HG02973 (cell line): ENCODE measurements around the gene SLC16A10.
"Not testable (repeated sequence)": the region's sequence is repeated elsewhere in the genome, so short reads cannot be mapped to it uniquely, and the experiment has no call there.

Experiments used
- ATAC-seq: cut with Tn5 transposase; IDR thresholded peaks from one replicate; pipeline ENCODE4 v1.9.1; 2021; ENCODE audit warnings: moderate library complexity; ENCODE audit not compliant: unreplicated experiment

The SLC16A10 gene

DNA sequence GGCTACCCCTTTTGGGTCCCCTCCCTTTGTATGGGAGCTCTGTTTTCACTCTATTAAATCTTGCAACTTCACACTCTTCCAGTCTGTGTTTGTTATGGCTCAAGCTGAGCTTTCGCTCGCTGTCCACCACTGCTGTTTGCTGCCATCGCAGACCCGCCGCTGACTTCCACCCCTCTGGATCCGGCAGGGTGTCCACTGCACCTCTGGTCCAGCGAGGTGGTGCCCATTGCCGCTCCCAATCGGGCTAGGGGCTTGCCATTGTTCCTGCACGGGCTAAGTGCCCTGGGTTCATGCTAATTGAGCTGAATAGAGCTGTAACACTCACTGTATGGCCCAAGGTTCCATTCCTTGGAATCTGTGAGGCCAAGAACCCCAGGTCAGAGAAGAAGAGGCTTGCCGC, 43.7 kb downstream of the SLC16A10 start:
- ATAC-seq = not testable (repeated sequence)

DNA sequence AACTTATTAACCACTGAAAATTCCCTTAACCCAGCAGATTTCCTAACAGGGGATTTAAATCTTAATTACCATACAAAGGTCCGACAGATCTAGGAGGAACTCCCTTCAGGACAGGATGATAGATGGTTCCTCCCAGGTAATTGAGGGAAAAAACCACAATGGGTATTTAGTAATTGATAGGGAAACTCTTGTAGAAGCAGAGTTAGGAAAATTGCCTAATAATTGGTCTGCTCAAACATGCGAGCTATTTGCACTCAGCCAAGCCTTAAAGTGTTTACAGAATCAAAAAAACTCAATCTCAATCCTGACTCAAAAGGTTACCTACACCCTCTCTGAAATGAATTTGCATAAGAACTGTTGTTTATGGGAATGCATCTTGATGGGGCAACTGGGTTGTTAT, 45.4 kb downstream of the SLC16A10 start:
- ATAC-seq = not testable (repeated sequence)

DNA sequence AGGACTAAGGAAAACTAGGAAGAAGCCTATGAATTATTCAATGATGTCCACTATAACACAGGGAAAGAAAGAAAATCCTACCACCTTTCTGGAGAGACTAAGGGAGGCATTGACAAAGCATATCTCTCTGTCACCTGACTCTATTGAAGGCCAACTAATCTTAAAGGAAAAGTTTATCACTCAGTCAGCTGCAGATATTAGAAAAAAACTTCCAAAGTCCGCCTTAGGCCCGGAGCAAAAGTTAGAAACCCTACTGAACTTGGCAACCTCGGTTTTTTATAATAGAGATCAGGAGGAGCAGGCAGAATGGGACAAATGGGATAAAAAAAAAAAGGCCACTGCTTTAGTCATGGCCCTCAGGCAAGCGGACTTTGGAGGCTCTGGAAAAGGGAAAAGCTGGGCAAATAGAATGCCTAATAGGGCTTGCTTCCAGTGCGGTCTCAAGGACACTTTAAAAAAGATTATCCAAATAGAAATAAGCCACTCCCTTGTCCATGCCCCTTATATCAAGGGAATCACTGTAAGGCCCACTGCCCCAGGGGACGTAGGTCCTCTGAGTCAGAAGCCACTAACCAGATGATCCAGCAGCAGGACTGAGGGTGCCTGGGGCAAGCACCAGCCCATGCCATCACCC, 47.0 kb downstream of the SLC16A10 start:
- not testable (repeated sequence) for ATAC-seq

GRCh38 chr6:111137489-111138093, 50.3 kb downstream of the SLC16A10 start:
- ATAC-seq = not testable (repeated sequence)

DNA sequence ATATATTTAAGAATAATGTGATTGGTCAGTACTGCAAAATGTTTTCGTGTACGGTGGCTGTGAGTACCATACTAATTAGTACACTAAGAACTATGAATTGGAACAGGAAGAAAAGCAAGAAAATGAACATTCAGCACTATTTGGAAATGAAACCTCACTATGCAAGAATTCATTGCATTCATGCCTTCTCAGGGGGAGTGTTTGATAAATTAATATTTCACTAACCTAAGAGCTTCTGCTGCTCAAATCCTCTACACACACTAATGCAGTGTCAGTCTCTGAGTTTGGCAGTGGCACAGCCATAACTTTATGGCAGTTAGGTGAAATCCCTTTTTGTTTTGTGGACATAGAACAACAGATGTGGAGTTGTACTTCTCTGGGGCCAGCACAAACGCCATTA, 60.1 kb downstream of the SLC16A10 start:
- ATAC-seq = no peak

- no peak for ATAC-seq
Measured at GRCh38 chr6:111148110-111148509, 60.8 kb downstream of the SLC16A10 start.

DNA sequence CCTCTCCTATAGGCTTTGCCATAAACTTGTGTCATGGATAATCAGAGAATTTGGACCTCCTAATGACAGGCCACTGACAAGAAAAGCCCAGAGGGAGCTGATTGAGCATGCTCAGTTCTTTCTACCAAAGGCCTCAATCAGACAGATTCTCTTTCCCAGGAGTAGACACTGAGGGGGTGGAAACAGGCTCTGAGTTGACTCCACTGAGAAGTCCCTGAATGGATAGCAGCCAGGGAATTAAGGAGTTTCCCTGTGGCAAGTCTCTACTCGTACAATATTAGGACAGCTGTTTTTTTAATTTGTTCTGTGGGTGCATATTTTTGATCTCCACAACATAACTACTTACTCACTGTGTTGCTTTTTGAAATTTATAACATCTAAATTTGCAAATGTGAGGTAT, 63.3 kb downstream of the SLC16A10 start:
- no peak for ATAC-seq

DNA sequence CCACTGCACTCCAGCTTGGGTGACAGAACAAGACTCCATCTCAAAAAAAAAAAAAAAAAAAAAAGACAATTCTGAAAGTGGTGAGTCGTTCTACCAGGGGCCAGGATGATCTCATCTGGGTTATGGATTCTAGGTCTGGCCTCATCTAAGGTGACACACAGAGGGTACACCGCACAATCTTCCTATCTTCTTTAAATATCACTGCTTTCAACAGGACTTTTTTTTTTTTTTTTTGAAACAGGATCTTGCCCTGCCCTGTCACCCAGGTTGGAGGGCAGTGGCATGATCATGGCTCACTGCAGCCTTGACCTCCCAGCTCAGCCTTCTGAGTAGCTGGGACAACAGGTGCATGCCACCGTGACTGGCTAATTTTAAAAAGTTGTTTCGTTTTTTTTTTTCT, 67.7 kb downstream of the SLC16A10 start:
- ATAC-seq = no peak

DNA sequence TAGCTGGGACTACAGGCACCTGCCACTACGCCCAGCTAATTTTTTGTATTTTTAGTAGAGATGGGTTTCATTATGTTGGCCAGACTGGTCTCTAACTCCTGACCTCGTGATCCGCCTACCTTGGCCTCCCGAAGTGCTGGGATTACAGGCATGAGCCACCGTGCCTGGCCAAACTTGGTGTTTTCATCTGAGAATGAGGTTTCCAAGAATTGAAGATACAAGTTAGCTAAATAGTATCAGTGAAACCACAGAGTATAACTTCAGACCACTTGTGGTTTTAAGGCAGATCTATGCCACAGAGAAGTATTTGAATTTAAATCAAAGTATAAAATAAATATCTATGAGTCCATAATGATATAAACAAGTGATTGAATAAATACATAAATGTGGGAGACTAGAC, 70.1 kb downstream of the SLC16A10 start:
- no peak for ATAC-seq

DNA sequence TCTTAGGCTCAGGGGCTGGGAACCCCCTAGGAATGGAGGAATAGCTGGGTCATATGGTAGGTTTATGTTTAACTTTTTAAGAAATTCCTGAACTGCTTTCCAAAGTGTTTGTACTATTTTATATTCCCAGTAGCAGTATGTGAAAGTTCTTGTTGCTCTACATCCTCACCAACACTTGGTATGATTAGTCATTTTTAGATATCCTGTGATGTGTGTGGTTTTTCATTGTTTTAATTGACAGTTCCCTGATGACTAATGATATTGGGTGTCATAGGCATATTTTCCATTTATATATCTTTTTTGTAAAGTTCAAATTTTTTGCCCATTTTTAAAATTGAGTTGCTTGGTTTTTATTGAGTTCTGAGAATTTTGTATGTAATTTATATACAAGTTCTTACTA, 72.3 kb downstream of the SLC16A10 start:
- ATAC-seq = no peak

GRCh38 chr6:111161650-111162049, 74.3 kb downstream of the SLC16A10 start:
- ATAC-seq = no peak

GRCh38 chr6:111162504-111162903, 75.2 kb downstream of the SLC16A10 start:
- no peak for ATAC-seq

DNA sequence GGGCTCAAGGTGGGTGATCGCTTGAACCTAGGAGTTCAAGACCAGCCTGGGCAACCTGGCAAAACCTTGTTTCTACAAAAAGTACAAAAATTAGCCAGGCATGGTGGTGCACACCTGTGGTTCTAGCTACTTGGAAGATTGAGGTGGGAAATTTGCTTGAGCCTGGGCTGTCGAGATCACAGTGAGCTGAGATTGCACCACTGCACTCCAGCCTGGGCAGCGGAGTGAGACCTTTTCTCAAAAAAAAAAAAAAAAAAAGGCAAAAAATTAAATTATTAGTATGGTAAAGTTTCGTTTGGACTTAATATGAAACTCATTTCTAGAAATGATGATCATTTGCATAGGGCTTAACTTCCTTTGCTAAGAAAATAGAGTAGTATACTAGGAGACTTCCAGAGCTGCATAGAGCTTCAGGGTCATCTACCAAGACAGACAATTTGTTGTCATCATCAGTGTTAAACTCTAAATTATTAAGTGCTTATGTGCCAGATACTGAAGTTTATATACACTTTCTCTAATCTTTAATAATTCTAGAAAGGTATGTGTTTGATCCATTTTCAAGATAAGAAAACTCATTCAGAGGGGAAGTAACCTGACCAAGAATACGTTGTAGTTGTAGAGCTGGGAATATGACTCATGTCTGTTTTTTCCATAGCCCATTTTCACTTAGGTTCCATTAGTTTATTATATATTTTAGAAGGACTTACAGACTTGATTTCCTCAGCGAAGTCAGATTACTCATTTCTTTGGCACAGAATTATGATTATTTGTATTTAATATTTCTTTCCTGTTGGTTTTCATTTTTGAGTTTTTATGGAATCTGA, 84.5 kb downstream of the SLC16A10 start:
- peak; percentile 86 for ATAC-seq

DNA sequence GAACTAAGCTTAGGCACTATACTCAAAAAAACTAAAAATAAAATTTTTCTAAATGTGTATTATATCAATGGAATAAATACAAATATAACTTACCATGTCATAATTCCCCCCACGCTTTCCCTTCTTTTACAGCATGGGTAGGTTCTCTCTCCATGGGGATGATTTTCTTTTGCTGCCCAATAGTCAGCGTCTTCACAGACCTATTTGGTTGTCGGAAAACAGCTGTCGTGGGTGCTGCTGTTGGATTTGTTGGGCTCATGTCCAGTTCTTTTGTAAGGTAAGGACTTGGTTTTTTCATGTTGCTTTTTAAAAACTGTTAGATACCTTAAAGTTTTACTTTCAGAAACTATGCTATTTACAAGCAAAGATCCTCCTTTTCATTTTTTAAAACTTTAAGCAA, 85.3 kb downstream of the SLC16A10 start:
- ATAC-seq = no peak

DNA sequence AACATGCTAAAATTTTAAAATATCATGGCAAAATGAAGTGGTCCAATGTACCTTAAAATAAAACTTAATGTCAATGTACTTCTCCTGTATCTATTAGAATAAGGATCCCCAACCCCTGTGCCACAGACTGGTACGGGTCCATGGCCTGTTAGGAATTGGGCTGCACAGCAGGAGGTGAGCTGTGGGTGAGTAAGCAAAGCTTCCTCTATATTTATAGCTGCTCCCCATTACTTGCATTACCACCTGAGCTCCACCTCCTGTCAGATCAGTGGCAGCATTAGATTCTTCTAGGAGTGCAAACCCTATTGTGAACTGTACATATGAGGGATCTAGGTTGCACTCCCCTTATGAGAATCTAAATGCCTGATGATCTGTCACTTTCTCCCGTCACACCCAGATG, 86.0 kb downstream of the SLC16A10 start:
- no peak for ATAC-seq

GRCh38 chr6:111173946-111174345, 86.6 kb downstream of the SLC16A10 start:
- no peak for ATAC-seq

GRCh38 chr6:111175109-111175508, 87.8 kb downstream of the SLC16A10 start:
- ATAC-seq = no peak

DNA sequence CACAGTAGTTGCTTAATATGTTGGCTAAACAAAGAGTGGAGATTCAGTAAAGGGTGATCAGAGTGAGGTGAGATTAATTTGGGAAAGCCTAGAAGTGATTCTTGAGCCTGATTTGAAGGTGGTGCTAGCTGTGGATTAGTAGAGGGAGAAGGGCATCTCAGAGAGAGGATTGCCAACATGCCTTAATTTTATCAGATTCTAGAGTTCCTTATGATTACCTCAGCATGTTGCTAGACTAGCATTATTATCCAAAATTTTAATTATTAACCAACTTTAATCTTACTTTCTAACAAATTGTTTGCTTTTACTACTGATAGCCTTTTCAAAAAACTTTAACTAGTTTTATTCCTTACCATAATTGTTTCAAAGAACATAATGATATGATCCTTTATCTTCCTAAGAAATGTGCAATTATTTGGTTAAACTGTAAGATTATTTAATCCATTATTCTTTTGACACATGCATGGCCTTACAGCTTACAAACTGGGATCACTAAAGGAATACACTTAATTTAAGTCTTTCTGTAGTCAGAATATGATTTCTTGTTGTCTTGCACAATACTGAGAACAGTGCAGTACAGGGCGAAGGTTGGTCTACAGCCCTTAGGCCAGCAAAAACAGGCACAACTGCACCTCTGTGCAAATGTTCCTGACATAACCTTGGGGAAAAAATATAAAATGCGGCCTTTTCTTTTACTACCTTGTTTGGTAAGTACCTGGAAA, 88.9 kb downstream of the SLC16A10 start:
- ATAC-seq = no peak

DNA sequence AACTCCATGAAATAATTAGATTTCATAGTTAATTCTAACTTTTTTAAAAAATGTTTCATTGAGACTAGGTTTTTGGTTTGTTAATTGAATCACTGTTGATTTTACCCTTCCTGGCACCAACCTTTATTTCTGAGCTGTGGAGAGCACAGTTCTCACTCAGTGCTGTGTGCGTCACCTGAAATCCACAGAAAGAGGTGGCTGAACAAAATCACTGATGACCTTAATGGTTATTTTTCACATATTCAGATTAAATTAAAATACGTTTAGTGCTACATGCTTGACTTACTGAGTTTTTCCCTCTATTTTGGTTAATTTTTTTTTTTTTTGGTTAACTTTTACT, 89.4 kb downstream of the SLC16A10 start:
- no peak for ATAC-seq

DNA sequence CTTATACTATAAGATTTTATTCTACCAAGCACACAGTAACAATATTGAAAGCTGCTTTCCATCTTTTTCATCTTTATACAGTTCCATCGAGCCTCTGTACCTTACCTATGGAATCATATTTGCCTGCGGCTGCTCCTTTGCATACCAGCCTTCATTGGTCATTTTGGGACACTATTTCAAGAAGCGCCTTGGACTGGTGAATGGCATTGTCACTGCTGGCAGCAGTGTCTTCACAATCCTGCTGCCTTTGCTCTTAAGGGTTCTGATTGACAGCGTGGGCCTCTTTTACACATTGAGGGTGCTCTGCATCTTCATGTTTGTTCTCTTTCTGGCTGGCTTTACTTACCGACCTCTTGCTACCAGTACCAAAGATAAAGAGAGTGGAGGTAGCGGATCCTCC, 89.8 kb downstream of the SLC16A10 start:
- no peak for ATAC-seq

DNA sequence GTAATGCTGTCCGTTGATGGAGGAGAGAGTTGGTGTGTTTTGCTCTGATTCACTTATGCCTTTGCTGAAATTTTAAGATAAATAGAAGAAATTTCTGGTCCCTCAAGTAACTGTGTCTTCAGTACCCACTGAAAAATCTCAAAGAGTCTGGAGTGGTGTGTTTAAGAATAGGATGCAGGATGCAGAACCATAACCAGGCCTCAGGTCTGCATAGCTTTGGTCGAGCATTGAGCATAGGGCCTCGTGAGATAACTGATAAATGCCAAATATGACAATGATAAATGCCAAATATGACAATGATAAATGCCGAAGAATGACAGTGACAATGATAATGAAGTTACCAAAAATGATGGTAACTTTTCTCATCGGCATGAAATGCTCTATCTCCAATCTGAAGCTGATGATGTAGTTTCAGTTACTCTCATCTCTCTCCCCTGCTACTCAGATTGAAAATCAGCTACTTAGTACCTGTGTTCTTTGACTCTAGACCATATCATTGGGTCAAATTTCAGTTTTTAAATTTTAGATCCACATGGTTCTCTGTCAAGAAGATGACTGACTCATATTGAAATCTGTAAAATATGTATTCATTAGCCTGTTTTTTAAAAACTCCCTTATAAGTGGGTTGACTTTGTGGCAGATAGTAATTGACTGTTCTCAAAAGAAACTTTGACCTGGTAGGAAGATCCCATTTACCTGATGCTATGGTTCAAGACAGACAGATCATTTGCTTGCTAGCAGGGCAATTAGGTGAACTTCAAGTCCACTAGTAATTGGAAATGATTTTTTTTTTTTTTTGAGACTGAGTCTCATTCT, 96.6 kb downstream of the SLC16A10 start:
- ATAC-seq = peak; percentile 74
